Measurements from ENCODE around the gene TBC1D10B. TPM values are rescaled to one million over a fixed set of nuclear protein-coding genes. Genes with fewer than 3 reads are reported as not detected.

Gene TBC1D10B
- total RNA-seq, 1 donor from 2014 or later = 8.2 TPM

GRCh38 chr16:30417529-30418349, 47.4 kb upstream of the TBC1D10B start:
- peak overlapping the region; percentile 78 for H3K4me2 ChIP-seq
- peaks cover 33% of the 10 kb centered on the region for H4K20me1 ChIP-seq (ENCODE audit: low read depth)
- TF ChIP-seq EZH2 (IDR thresholded peaks at IDR 0.05) (peak; percentile 36), CTCF (IDR thresholded peaks at IDR 0.05) (peak; percentile 36), EZH2phosphoT487 (IDR thresholded peaks at IDR 0.05) (no peak)
- H3K9me3 ChIP-seq (ENCODE audit: low read depth) = no peaks in the 10 kb centered on the region
- no peaks in the 10 kb centered on the region for H3K27me3 ChIP-seq
- peaks cover 56% of the 10 kb centered on the region for H3F3A ChIP-seq (ENCODE audit: low read depth)
- no peak overlapping the region for H3K27ac Mint-ChIP-seq
- H3K9ac ChIP-seq = no peak overlapping the region
- H3K4me1 ChIP-seq = peaks cover 4% of the 10 kb centered on the region
- peak; percentile 99 for DNase-seq (ENCODE audit: low spot score)
- H3K4me1 Mint-ChIP-seq = peaks cover 13% of the 10 kb centered on the region
- peaks cover 3% of the 10 kb centered on the region for H3K79me2 ChIP-seq (ENCODE audit: low read depth)
- peak overlapping the region; percentile 49 for H3K4me3 Mint-ChIP-seq
- no peaks in the 10 kb centered on the region for H3K36me3 ChIP-seq
- peak overlapping the region; percentile 49 for H3K4me3 ChIP-seq
- H3K27ac ChIP-seq = no peak overlapping the region
- peaks cover 39% of the 10 kb centered on the region for H3K36me3 Mint-ChIP-seq
- H3K27me3 Mint-ChIP-seq (ENCODE audit: insufficient read depth, low read depth) = peaks cover 2% of the 10 kb centered on the region
- H3K9me3 Mint-ChIP-seq = no peaks in the 10 kb centered on the region
- H2AFZ ChIP-seq (replicated peaks) = peak overlapping the region; percentile 74

GRCh38 chr16:30416624-30417528, 46.6 kb upstream of the TBC1D10B start:
- Histone ChIP-seq H3K9ac (no peak overlapping the region), H3F3A (ENCODE audit: low read depth) (peaks cover 56% of the 10 kb centered on the region), H2AFZ (replicated peaks) (peak overlapping the region; percentile 74), H3K79me2 (ENCODE audit: low read depth) (peaks cover 8% of the 10 kb centered on the region), H3K4me1 (peaks cover 4% of the 10 kb centered on the region), H3K36me3 (no peaks in the 10 kb centered on the region), H3K4me3 (peak overlapping the region; percentile 49), H3K9me3 (ENCODE audit: low read depth) (no peaks in the 10 kb centered on the region), H3K4me2 (peak overlapping the region; percentile 78), H3K27ac (no peak overlapping the region), H3K27me3 (no peaks in the 10 kb centered on the region), H4K20me1 (ENCODE audit: low read depth) (peaks cover 37% of the 10 kb centered on the region)
- TF ChIP-seq EZH2 (IDR thresholded peaks at IDR 0.05) = no peak
- TF ChIP-seq CTCF (IDR thresholded peaks at IDR 0.05) = no peak
- DNase-seq (ENCODE audit: low spot score) = no peak
- Mint-ChIP-seq H3K4me1 (peaks cover 13% of the 10 kb centered on the region), H3K4me3 (peak overlapping the region; percentile 49), H3K36me3 (peaks cover 40% of the 10 kb centered on the region), H3K9me3 (no peaks in the 10 kb centered on the region), H3K27ac (no peak overlapping the region), H3K27me3 (ENCODE audit: insufficient read depth, low read depth) (peaks cover 2% of the 10 kb centered on the region)

DNA sequence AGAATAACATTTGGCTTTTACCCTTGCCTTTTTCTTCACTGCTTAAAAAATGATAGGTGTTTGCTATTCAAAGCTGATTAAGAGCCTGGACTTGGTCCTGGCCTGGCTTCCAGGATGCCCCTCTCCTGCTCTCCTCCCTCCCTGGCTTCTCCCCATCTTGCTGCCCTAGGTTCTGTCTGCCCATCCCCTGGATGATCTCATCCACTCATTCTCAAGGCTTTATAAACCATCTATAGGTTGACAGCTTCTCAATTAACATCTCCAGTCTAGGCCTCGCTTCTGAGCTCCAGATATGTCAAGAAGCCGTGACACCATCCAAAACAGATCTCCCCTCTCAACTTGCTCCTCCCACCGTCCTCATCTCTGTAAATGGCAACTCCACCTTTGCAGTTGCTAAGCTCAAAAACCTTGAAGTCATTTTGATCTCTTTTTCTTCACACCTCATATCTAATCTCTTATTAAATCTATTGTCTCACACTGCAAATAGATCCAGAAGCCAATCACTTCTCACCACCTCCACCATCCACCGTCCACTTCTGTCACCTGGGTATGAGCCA, 45.8 kb upstream of the TBC1D10B start:
- H3K4me1 Mint-ChIP-seq = peaks cover 13% of the 10 kb centered on the region
- peaks cover 43% of the 10 kb centered on the region for H4K20me1 ChIP-seq (ENCODE audit: low read depth)
- peaks cover 36% of the 10 kb centered on the region for H3K36me3 Mint-ChIP-seq
- H3F3A ChIP-seq (ENCODE audit: low read depth) = peaks cover 56% of the 10 kb centered on the region
- H3K9me3 ChIP-seq (ENCODE audit: low read depth) = no peaks in the 10 kb centered on the region
- H3K36me3 ChIP-seq = no peaks in the 10 kb centered on the region
- H3K4me3 ChIP-seq = no peak overlapping the region
- no peak overlapping the region for H3K9ac ChIP-seq
- H3K4me2 ChIP-seq = no peak overlapping the region
- no peak for TF ChIP-seq EZH2phosphoT487 (IDR thresholded peaks at IDR 0.05)
- TF ChIP-seq CTCF (IDR thresholded peaks at IDR 0.05) = no peak
- no peak for TF ChIP-seq EZH2 (IDR thresholded peaks at IDR 0.05)
- H3K79me2 ChIP-seq (ENCODE audit: low read depth) = peaks cover 15% of the 10 kb centered on the region
- no peak for DNase-seq (ENCODE audit: low spot score)
- H3K27ac Mint-ChIP-seq = no peak overlapping the region
- H3K4me1 ChIP-seq = peaks cover 4% of the 10 kb centered on the region
- H3K27me3 ChIP-seq = no peaks in the 10 kb centered on the region
- H3K9me3 Mint-ChIP-seq = no peaks in the 10 kb centered on the region
- H3K4me3 Mint-ChIP-seq = peak overlapping the region; percentile 27
- H3K27ac ChIP-seq = no peak overlapping the region
- peaks cover 2% of the 10 kb centered on the region for H3K27me3 Mint-ChIP-seq (ENCODE audit: insufficient read depth, low read depth)
- H2AFZ ChIP-seq (replicated peaks) = no peak overlapping the region

All from neural progenitor cell (in vitro differentiated cells).